SJSA1 (cell line): ENCODE data around the gene NXPE3. TPM values are rescaled to one million over a fixed set of nuclear protein-coding genes. Genes with fewer than 3 reads are reported as not detected.
A peak's percentile ranks its signal among the peaks of the same experiment; 100 is the strongest.
"Not testable (repeated sequence)": the region's sequence is repeated elsewhere in the genome, so short reads cannot be mapped to it uniquely, and the experiment has no call there.

Experiments used
- DNase-seq, 2 experiments: peaks; one replicate each; pipeline ENCODE4 v3.0.0-alpha.2; 2015 to 2020; ENCODE audit warnings: low spot score in 2 of 2, low read depth in 1 of 2
- H3K27ac ChIP-seq: fragments of 250-450 bp; sonication (Bioruptor Pico); 2 replicates; pipeline ENCODE4 v1.5.1; 2020; ENCODE audit warnings: mild to moderate bottlenecking, moderate library complexity
- H3K27me3 ChIP-seq: fragments of 250-450 bp; sonication (Bioruptor Pico); replicated peaks from 2 replicates; pipeline ENCODE4 v1.5.1; 2020; ENCODE audit warnings: mild to moderate bottlenecking, moderate library complexity
- H3K36me3 ChIP-seq: fragments of 250-450 bp; sonication (Bioruptor Pico); 2 replicates; pipeline ENCODE4 v1.5.1; 2020; ENCODE audit warnings: mild to moderate bottlenecking
- H3K4me1 ChIP-seq: fragments of 250-450 bp; sonication (Bioruptor Pico); replicated peaks from 2 replicates; pipeline ENCODE4 v1.6.1; 2021; ENCODE audit warnings: mild to moderate bottlenecking
- H3K4me3 ChIP-seq: fragments of 250-450 bp; sonication (Bioruptor Pico); 2 replicates; pipeline ENCODE4 v1.5.1; 2020; ENCODE audit warnings: mild to moderate bottlenecking
- H3K9me3 ChIP-seq: fragments of 250-450 bp; sonication (Bioruptor Pico); replicated peaks from 2 replicates; pipeline ENCODE4 v1.5.1; 2020; ENCODE audit warnings: mild to moderate bottlenecking
- total RNA-seq: library from RNA; depleted of rRNA; stranded (reverse); fragments of >200 nt; shearing (Covaris generic); gene quantifications from 2 replicates; pipeline ENCODE4 v1.2.3, GENCODE V29; 2014; rRNA removed

The NXPE3 gene
- 5.9 and 6.5 TPM in 2 replicates for total RNA-seq

GRCh38 chr3:101779047-101779821 lies at the start of gene NXPE3:
TSS of gene NXPE3 (plus strand) at chr3:101779211. CDS start at chr3:101785597, 6,386 bp downstream.
- H3K36me3 ChIP-seq, result peaks cover 26% of the 10 kb centered on the region
- H3K27ac ChIP-seq, result peak within 1 kb of the TSS; percentile 43
- H3K27me3 ChIP-seq, result no peaks in the 10 kb centered on the region
- H3K4me1 ChIP-seq, result peaks cover 24% of the 10 kb centered on the region
- peak; percentile 83 to 89 for DNase-seq
- no peaks in the 10 kb centered on the region for H3K9me3 ChIP-seq
- peak within 1 kb of the TSS; percentile 87 for H3K4me3 ChIP-seq

- DNase-seq, result no peak
- H3K4me3 ChIP-seq, result no peak overlapping the region
- no peak overlapping the region for H3K27ac ChIP-seq
- no peaks in the 10 kb centered on the region for H3K9me3 ChIP-seq
- H3K27me3 ChIP-seq, result no peaks in the 10 kb centered on the region
- peaks cover 62% of the 10 kb centered on the region for H3K36me3 ChIP-seq
- peaks cover 4% of the 10 kb centered on the region for H3K4me1 ChIP-seq
Observed at GRCh38 chr3:101729586-101729985, 49.4 kb upstream of the NXPE3 start.

DNA sequence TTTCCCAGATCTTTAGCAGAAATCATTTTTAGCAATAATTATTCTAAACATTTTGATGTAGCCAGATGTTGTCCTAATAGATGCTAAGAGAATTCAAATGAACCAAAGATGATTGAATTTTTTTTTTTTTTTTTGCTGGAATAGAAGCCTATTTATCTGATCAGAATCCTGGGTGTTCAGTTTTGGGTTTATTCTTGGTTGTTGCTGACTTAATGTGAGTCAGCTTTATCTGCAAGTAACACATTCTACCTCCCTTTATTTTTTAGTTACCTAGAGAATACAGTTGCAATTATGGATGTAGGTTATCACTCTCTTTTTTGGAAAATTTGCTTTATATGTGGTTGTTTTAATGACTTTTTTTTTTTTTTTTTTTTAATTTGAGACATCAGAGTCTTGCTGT lies 48.2 kb upstream of the NXPE3 start:
- H3K4me3 ChIP-seq, result no peak overlapping the region
- no peak for DNase-seq
- H3K4me1 ChIP-seq, result peaks cover 3% of the 10 kb centered on the region
- H3K9me3 ChIP-seq, result no peaks in the 10 kb centered on the region
- H3K36me3 ChIP-seq, result peaks cover 75% of the 10 kb centered on the region
- no peaks in the 10 kb centered on the region for H3K27me3 ChIP-seq
- no peak overlapping the region for H3K27ac ChIP-seq

- no peak for DNase-seq
- no peaks in the 10 kb centered on the region for H3K9me3 ChIP-seq
- no peaks in the 10 kb centered on the region for H3K4me1 ChIP-seq
- no peak overlapping the region for H3K27ac ChIP-seq
- H3K27me3 ChIP-seq, result no peaks in the 10 kb centered on the region
- H3K4me3 ChIP-seq, result no peak overlapping the region
- peaks cover 80% of the 10 kb centered on the region for H3K36me3 ChIP-seq
Observed at GRCh38 chr3:101732240-101732641, 46.8 kb upstream of the NXPE3 start.

DNA sequence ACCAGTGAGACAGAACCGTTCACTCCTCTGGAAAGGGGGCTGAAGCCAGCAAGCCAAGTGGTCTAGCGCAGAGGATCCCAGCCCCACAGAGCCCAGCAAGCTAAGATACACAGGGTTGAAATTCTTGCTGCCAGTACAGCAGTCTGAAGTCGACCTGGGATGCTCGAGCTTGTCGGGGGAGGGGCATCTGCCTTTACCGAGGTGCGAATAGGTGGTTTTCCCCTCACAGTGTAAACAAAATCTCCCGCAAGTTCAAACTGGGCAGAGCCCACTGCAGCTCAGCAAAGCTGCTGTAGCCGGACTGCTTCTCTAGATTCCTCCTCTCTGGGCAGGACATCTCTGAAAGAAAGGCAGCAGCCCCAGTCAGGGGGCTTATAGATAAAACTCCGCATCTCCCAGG lies 43.2 kb upstream of the NXPE3 start:
- H3K4me3 ChIP-seq, result no peak overlapping the region
- peaks cover 81% of the 10 kb centered on the region for H3K36me3 ChIP-seq
- no peaks in the 10 kb centered on the region for H3K4me1 ChIP-seq
- no peaks in the 10 kb centered on the region for H3K9me3 ChIP-seq
- H3K27ac ChIP-seq, result no peak overlapping the region
- DNase-seq, result no peak
- no peaks in the 10 kb centered on the region for H3K27me3 ChIP-seq

GRCh38 chr3:101741914-101742313 lies 37.1 kb upstream of the NXPE3 start:
- peaks cover 35% of the 10 kb centered on the region for H3K36me3 ChIP-seq
- not testable (repeated sequence) for H3K27ac ChIP-seq, H3K9me3 ChIP-seq, H3K4me3 ChIP-seq, DNase-seq, H3K27me3 ChIP-seq, H3K4me1 ChIP-seq

- H3K27ac ChIP-seq, result no peak overlapping the region
- DNase-seq, result no peak
- H3K36me3 ChIP-seq, result peaks cover 12% of the 10 kb centered on the region
- no peaks in the 10 kb centered on the region for H3K9me3 ChIP-seq
- H3K4me1 ChIP-seq, result no peaks in the 10 kb centered on the region
- no peak overlapping the region for H3K4me3 ChIP-seq
- H3K27me3 ChIP-seq, result no peaks in the 10 kb centered on the region
Observed at GRCh38 chr3:101744811-101745210, 34.2 kb upstream of the NXPE3 start.

GRCh38 chr3:101745934-101746333 lies 33.1 kb upstream of the NXPE3 start:
- H3K9me3 ChIP-seq, H3K4me3 ChIP-seq, H3K27me3 ChIP-seq, DNase-seq, H3K4me1 ChIP-seq, H3K27ac ChIP-seq: not testable (repeated sequence)
- peaks cover 11% of the 10 kb centered on the region for H3K36me3 ChIP-seq

DNA sequence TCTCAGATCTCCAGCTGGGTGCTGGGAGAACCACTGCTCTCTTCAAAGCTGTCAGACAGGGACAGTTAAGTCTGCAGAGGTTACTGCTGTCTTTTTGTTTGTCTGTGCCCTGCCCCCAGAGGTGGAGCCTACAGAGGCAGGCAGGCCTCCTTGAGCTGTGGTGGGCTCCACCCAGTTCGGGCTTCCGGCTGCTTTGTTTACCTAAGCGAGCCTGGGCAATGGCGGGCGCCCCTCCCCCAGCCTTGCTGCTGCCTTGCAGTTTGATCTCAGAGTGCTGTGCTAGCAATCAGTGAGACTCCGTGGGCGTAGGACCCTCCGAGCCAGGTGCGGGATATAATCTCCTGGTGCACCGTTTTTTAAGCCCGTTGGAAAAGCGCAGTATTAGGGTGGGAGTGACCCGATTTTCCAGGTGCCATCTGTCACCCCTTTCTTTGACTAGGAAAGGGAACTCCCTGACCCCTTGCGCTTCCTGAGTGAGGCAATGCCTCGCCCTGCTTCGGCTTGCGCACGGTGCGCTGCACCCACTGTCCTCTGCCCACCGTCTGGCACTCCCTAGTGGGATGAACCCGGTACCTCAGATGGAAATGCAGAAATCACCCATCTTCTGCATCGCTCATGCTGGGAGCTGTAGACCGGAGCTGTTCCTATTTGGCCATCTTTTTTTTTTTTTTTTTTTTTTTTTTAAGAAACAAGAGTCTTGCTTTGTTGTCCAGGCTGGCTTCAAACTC lies 25.5 kb upstream of the NXPE3 start:
- not testable (repeated sequence) for H3K9me3 ChIP-seq

DNA sequence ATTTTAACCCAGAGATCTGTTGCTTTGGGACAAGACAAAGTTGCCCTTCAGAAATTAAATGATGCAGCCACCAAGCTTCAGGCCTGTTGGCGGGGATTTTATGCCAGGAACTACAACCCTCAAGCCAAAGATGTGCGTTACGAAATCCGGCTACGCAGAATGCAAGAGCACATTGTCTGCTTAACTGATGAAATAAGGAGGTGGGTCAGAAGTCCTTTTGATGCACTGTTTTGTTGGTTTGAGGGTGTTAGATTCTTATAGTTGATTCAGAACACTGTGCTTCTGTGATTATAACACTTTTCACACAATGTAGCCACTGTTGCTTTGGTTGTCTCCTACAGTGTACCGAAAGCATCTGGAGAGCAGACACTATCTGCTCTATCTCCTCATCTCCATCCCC lies 20.8 kb upstream of the NXPE3 start:
- no peaks in the 10 kb centered on the region for H3K4me1 ChIP-seq

More for the DNA sequence above, 25.5 kb upstream of the NXPE3 start:
- H3K27ac ChIP-seq, DNase-seq, H3K4me1 ChIP-seq, H3K4me3 ChIP-seq, H3K27me3 ChIP-seq: not testable (repeated sequence)
- H3K36me3 ChIP-seq, result peaks cover 35% of the 10 kb centered on the region

GRCh38 chr3:101762041-101762646 lies 16.9 kb upstream of the NXPE3 start:
- no peak overlapping the region for H3K27ac ChIP-seq
- no peak for DNase-seq
- no peaks in the 10 kb centered on the region for H3K27me3 ChIP-seq
- no peaks in the 10 kb centered on the region for H3K4me1 ChIP-seq
- no peaks in the 10 kb centered on the region for H3K9me3 ChIP-seq
- no peak overlapping the region for H3K4me3 ChIP-seq
- peaks cover 59% of the 10 kb centered on the region for H3K36me3 ChIP-seq

More for the DNA sequence above, 20.8 kb upstream of the NXPE3 start:
- Histone ChIP-seq H3K27me3 (no peaks in the 10 kb centered on the region), H3K36me3 (peaks cover 56% of the 10 kb centered on the region), H3K4me3 (no peak overlapping the region), H3K9me3 (no peaks in the 10 kb centered on the region), H3K27ac (no peak overlapping the region)
- DNase-seq, result no peak

DNA sequence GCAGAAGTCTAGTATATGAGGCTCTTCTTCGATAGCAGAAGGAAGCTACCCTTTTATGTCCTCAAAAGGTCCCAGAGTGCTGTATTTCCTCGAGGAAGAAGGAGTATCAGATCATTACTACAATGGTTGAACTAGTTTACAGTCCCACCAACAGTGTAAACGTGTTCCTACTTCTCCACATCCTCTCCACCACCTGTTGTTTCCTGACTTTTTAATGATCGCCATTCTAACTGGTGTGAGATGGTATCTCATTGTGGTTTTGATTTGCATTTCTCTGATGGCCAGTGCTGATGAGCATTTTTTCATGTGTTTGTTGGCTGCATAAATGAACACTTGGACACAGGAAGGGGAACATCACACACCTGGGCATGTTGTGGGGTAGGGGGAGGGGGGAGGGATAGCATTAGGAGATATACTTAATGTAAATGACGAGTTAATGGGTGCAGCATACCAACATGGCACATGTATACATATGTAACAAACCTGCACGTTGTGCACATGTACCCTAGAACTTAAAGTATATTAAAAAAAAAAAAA lies 1.2 kb upstream of the NXPE3 start:
- not testable (repeated sequence) for H3K27me3 ChIP-seq, H3K4me3 ChIP-seq, H3K27ac ChIP-seq, H3K9me3 ChIP-seq, DNase-seq
- peaks cover 24% of the 10 kb centered on the region for H3K4me1 ChIP-seq
- peaks cover 14% of the 10 kb centered on the region for H3K36me3 ChIP-seq

DNA sequence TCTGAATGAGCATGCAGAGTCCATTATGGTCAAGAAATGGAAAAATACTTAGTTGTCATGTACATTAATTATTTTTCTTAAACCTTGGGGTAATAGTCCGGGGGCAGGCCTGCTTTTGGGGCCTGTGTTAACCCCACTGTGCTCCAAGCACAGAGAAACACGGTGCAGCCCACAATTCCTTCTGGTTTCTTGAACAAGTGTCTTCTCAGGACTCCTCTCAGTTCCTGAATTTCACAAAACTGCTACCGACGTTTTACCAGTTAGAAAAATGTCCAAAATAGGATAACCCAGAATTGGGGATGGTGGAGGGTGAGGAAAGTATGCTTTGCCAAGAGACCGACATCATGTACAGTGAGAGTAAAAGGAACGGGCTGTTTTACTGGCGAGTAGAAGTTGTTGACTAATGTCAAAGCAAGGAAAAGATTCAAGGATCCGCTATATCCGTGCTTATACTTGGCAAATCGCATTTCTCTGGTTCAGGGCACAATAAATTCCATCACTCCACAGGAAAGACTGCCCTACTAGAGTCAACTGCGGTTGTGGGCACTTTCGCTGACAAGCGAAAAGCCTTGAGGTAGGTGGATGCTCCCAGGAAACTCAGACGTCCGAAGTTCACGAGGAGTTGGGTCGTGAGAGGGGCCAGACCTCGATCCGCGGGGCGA lies 495 bp upstream of the NXPE3 start:
- DNase-seq, result no peak
- Histone ChIP-seq H3K9me3 (no peaks in the 10 kb centered on the region), H3K4me1 (peaks cover 24% of the 10 kb centered on the region), H3K4me3 (peak overlapping the region; percentile 87), H3K36me3 (peaks cover 21% of the 10 kb centered on the region), H3K27ac (peak overlapping the region; percentile 43; the same call in 1 of the 2 replicates), H3K27me3 (no peaks in the 10 kb centered on the region)
